RCC 7860 (cell line): ENCODE data around the gene SYT2.
"Not testable (repeated sequence)": the region's sequence is repeated elsewhere in the genome, so short reads cannot be mapped to it uniquely, and the experiment has no call there.

Source experiments
- DNase-seq: peaks from one replicate; pipeline ENCODE4 v3.0.0-alpha.2; 2015; ENCODE audit warnings: low spot score
- FAIRE-seq: peaks from 2 replicates; lab custom pipeline; 2012; peaks lifted over from hg19 to GRCh38; lab: Jason Lieb, UNC

SYT2 gene

DNA sequence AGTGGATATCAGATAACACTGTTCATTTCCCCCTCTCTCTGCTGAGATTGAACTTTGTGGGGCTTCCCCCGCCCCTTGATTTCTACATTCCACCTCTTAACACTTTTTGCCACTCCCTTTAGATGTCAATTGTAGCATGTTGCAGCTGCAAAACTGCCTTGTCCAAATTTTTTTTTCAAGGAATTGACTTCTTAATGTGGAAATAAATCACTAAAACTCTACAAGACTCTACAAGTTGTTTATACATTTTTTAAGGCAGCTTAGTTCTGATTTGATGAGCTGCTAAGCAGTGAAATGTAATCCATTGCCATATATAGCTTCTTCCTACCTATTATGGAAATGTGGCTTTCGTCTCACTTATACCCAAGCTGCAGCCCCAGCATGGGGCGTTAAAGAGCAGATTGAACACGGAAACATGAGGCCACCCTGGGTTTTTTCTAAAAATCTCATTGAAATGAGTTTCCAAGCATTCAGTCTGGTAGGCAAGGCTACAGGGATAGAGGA, 132.2 kb downstream of the SYT2 start:
- no peak for FAIRE-seq
- no peak for DNase-seq

DNA sequence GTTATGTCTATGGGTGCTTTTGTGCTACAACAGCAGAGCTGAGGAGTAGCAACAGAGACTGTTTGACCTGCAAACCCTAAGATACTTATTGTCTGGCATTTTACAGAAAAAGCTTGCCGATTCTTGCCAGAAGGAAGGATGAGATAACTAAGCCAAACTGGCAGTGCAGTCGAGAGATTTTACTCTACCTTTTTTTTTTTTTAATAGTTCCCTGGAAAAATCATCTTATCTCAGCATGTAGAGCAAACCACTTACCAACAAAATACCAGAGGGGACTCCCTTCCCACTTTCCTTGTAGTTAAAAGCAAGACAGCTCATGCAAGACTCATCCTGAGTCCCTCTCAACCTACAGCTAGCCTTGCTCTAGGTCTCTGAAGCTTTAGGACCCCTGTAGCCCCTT, 132.9 kb downstream of the SYT2 start:
- FAIRE-seq (no peak), DNase-seq (no peak)

DNA sequence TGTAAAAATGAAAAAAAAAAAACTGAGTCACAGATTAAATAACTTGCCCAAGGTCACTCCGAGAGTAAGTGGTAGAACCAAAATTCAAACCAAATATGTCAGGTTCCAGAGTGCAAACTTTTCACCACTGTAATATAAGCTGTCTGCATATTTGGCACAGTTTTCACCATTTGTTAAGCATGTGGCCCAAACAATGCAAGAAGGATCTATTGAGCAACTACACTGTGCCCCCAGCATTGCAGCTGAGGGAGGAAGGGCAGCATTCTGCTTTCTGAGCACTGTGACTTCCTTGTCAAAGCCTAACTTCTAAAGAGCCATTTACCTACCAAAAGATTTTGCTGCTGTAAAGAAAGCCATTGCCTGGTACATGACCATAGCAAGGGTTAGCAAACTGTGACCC, 133.4 kb downstream of the SYT2 start:
- no peak for FAIRE-seq

DNA sequence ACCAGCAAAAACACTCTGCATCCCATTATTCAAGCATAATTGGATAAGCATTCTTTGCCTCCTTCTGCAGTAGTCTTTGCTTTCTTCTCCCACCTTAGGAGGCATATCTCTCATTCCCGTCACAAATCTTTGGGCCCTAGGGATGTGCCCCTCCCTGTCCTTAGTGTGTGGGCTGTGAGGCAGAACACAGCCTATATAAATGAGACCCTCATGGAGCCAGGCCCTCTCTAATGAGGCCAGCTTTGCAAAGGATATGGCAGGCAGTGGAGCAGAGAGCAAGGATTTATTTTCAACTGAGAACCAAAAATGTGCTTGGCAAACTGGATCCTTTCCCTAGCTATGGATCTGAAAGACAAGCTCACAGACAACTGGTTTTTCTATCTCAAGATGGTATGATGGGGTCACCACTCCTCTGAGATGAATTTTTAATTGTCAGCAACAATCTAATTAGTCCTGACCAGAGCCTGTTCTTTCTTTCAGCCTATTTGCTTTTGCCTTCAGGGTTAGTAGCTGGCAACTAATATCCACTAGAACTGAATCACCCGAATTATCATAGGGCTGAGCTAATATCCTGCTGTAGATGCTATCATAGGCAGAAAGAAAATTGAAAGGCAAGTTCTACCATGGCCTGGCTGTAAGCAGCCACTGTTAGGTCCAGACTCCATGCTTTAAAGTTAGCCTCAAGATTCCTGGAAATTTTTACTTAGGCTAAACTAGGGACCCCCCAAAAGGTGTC, 134.2 kb downstream of the SYT2 start:
- DNase-seq, result no peak

More for the DNA sequence above, 133.4 kb downstream of the SYT2 start:
- no peak for DNase-seq

DNA sequence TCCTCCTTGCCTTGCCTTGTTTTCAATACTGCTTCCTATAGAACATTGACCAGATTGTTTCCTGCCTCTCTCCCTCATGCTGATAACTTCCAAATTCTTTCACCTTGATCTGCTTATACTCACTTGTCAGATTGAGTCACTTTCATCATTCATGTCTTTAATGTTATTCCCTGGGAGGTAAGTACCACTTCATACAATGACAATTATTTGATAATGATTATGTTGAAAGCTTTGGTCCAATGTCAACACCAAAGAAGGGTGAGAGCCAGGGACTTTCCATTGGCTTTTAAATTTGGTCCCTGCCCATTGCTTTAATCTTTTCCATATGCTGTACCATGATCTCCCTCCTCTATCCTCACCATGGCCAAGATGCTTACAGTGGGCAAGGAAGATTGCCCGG, 137.4 kb downstream of the SYT2 start:
- FAIRE-seq, result no peak
- DNase-seq, result no peak

More for the DNA sequence above, 134.2 kb downstream of the SYT2 start:
- FAIRE-seq, result no peak

DNA sequence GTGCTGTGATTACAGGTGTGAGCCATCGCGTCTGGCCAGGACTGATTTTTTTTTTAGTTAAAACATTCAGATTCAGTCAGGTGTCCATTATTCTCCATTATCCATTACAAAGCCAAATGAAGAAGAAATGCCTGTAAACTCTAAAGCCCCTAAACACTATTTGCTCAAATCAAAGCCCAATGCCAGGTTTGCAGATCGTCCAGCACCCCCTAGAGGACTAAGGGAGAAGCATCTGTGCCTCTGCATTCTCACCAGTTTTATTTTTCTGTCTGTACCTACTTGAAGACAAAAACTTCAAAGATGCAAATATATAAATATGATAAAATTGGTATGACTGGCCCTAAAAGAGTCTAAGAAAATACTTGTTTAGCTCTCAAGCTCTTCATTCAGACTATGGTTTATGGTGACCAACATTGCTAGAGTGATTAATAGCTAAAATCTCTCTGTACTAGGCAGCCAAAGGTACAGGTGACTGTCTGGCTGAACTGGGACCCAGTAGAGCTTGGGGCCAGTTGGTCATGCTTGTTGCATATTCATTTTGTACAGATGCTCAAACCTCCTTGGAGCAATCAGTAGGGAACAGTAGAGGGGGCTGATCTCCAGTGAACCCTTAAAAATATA, 138.4 kb downstream of the SYT2 start:
- DNase-seq (peak; percentile 8), FAIRE-seq (no peak)

DNA sequence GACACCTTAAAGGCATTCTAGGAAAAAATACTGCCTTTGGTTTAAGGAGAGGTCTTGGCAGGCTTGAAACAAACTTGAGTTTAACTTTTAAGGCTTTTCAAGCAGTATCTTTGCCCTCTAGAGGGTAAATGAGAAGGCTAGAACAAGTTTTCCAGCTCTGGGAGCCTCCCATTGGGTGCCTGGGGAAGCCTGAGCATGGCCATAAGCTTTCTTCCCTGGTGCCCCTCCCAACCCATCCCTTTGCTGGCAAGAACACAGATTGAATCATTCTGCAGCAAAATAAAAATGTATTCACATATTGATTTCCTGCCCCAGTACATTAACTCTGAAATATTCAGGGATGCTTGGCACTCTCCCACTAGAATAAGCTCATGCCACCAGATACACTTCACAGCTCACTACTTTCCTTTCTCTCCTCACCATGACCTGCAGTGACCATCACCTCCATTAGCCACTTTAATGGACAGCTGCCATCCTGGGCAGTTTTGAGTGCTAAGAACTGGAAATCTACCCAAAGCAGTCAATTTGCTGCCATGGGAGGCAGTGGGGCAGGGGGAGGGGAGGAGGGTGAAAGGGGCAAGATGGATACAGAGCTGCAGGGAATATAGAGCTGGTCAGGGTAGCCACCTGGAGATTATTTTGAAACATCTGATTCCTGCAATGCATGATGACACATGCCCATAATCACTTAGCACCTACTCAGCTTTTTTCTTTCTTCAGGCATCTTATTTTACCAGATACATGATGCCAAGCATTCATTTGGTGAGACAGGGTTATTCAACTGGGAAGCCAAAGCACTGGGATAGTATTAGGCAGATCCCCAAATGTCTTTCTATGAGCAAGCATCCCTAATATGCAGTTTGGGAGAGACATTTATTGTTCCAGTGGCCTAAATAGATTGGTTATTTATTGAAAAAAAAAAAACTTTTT, 140.6 kb downstream of the SYT2 start:
- DNase-seq, result no peak
- no peak for FAIRE-seq

DNA sequence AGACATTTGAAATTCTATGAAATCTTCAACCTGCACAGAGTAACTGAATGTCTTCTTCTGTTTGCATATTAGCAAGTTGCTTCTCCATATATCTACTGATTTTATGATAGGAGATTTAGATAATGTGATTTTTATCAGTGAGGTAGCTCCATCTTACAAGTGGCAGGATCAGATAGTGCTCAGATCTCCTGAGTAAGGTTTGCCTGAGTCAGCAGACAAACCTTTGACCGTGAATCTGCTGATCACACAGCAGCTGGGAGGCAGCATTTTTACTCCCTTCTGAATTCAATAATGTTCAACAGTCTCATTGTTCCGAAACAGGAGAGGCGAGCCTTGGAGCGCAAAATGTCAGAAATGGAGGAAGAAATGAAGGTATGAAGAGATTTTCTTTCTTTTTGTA, 141.4 kb downstream of the SYT2 start:
- no peak for FAIRE-seq
- no peak for DNase-seq

DNA sequence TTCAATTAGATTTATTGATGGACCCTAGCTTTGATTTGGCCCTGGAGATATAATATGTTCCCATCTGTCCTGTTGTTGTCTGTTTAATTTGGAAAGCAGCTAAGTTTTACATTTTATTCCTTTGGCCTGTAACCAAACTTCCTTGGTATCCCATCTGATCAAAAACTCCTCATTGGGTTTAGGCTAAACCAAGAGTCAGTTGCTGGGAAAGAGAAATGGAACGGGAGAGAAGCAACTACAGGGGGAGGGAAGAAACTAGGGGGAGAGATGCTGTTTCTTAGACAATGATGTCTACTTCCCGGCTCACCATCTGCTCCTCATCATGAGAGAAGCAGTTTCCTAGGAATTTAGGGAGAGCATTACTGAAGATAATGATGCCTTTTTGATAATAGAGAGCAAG, 141.8 kb downstream of the SYT2 start:
- FAIRE-seq, result no peak
- no peak for DNase-seq

DNA sequence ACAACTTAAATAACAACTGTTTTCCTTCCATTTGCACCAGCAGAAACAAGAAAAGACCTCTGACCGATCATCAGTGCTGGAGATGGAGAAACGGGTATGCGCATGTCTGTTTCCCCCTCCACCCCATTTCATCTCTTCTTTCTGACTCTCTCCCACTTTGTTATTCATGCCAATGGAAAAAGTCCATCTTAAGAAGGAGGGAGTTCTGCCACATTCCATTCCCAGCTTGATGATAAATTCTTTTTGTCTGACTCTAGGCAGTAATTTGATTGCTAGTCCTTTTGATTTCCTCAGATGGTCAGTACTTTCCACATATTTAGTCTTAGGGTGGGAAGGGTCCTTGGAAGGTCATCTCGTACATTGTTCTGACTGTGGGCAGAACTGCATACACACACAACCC, 142.5 kb downstream of the SYT2 start:
- no peak for DNase-seq
- no peak for FAIRE-seq

DNA sequence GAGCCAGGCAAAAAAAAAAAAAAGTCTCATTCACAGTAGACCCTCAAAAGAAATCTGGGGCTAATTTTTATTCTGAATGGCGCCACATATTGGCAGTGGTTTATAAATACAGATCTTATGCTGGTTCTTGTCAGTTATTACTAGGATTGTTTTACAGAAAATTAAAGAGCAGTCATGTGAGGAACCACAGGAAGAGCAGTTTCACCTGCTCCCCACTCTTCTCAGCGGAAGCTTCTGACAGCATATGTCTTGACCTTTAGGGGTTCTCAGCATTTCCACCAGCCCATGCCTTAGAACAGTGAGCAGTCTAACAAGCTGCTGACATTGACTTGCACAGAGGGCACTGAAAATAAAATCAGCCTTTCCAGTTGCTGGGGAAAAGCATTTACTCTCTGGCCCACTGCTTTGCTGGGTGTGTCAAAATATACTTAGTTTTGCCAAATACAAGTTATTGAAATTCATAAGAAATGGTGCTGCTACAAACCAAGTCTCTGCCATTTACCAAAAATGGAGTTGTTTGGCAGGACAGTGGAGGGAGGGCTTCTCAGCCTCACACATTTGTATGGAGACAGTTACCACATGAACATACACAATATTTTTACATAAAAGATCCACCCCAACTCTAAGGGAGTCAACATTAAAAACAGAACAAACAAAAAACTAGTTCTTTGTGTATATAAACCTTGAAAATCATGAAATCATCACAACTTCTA, 144.2 kb downstream of the SYT2 start:
- no peak for DNase-seq
- FAIRE-seq, result no peak

DNA sequence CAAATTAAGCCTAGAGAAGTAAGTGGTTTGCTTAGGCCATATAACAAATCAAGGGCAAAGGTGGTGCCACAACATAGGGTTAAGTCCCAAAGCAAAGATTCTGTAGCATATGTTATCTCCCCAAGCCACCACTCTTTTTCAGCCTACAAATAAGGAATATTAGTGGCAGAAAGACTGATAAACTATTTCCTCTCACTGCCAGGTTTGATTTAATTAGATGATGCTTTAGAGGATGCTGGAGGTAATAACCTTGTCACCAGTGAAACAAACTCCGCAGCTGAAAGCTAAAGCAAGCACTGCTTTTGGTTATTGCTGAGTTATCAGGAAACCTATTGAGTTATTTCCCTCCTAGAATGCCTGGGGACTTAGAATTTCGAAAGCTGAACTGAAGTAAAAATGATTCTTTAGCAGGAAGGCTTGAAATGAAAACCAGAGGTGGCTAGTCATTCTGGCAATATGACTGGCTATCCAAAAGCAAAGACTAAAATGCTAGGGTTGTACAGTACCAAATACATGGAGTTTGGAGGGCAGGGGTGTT, 145.2 kb downstream of the SYT2 start:
- FAIRE-seq (no peak), DNase-seq (no peak)

DNA sequence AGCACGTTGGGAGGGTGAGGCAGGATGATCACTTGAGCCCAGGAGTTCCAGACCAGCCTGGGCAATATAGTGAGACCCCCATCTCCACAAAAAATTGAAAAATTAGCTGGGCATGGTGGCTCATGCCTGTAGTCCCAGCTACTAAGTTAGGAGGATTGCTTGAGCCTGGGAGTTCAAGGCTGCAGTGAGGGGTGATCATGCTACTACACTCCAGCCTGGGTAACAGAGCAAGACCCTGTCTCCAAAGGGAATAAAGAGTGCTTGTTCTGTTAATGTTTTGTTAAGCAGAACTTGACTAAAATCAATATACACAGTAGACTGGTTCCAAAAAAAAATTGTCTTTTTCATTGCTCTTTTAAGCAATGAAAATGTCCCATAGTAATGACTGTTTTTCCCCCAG, 146.4 kb downstream of the SYT2 start:
- DNase-seq (no peak), FAIRE-seq (no peak)

DNA sequence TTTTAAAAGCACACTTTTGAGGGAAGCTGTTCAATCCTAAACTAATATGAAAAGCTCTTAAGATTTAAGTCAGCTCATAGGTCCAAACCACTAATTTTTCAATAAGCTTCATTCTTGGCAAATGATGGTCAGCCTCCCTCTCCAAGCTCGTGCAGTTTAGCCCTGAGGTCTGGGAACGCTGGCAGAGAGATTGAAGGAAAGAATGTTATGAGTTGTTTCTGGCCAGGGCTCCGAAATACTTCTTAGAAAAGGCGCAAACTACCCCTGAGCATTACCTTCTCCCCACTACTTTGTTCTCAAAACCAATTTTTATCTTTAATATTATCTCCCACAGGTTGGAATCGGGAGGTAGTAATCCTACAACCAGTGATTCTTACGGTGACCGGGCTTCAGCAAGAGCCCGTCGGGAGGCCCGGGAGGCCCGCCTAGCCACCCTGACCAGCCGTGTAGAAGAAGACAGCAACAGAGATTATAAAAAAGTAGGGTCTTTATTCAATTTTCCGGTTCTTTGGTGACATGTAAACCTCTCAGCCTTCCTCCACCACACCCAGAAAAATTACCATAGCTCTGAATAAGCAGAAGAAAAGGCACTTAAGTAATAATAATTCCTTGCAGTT, 147.7 kb downstream of the SYT2 start:
- FAIRE-seq, result no peak

DNA sequence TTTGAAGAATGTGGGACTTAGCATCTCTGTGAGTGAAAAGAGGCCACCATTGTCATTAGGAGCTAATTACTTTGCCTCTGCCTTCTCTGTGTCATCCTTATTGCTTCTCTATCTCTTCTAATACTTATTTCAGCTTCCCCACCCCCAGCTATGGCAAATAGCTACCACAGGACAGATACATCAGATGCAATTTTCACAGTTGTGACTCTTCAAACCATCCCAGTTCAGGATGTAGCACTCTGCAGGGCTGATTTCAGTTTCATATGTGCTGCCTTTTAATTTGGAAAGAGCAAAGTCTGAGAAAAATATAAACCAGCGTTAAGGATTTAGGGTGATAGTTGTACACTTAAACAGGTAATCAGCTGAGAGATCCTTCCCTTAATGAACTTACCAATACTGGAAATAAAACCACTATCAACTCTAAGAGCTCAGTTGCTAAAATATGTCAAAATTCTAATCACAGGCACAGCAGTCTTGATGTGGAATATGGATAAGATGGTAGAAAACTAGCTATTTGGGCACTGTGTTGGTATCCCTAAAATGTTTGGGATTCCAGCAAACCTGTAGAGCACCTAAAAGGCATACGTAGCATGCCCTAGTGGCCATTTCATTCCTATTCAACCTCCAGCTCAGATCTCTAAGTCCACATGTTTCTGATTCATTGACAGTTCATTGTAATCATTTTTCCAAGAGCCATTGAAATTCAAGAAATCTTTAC, 148.4 kb downstream of the SYT2 start:
- no peak for FAIRE-seq

More for the DNA sequence above, 147.7 kb downstream of the SYT2 start:
- no peak for DNase-seq

DNA sequence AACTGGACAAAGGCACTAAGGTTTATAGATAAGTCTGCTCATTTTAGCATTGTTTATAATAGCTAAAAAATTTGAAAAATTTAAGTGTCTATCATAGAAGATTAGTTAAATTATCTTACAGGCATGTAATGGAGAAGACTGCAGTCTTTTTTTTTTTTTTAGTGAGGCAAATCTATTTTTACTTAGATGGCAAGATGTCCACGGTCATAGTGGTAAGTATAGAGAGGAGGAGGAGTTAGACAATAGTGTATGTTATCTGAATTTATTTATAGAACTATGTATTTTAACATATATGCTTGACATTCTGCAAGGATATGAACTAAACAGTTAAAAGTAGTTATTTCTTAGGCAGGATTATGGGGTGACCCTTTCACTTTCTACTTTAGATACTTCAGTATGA, 149.0 kb downstream of the SYT2 start:
- no peak for DNase-seq
- FAIRE-seq, result no peak

More for the DNA sequence above, 148.4 kb downstream of the SYT2 start:
- DNase-seq, result no peak

DNA sequence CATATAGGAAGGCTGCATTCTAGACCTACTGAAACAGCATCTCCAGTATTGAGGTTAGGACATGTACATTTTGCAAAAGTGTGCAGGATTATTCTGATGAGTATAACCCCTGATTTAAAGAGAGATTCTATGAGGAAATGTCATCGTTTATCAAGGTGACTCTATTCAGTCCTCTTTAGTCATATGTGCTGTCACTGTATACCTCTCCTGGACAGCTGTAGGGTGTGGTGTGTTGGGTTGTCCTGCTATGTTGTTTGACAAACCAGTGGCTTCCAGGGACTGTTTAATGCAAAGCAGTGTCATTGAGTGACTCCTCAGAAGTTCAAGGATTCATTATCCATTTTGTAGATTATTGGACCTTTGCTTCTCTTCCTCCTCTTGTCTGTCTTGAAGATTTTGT, 152.6 kb downstream of the SYT2 start:
- FAIRE-seq, DNase-seq: not testable (repeated sequence)

DNA sequence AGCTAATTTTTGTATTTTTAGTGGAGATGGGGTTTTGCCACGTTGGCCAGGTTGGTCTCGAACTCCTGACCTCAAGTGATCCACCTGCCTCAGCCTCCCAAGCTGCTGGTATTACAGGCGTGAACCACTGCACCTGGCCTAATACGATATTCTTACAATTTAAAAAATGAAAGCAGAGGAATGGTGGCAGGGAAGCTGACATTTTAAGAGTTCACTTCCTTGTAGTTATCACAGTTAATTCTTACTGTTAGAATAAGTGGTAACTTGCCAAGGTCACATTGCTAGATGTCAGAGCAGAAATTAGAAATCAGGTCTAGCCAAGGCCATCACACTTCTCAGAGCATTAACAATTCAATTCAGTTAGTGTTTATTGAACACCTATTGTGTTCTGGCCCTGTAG, 154.2 kb downstream of the SYT2 start:
- not testable (repeated sequence) for DNase-seq, FAIRE-seq

DNA sequence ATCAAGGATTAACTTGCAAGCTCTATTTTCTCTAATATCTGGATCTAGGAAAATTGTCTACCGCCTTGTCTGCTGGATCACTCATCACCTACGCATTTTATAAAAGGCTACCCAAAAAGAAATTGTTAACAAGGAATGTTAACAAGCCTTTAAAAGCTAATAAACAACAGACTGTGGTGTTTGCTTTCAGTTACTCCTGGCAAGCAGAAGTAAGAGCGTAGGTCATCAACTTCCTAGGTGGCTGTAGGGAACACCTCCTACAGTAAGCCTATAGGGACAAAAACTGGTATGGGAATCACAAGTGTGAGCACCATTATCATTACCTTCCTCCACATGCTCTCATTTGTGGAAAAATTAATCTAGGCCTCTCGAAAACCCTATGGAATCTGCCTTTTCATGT, 155.6 kb downstream of the SYT2 start:
- FAIRE-seq, DNase-seq: not testable (repeated sequence)
